ENCODE measurements around the gene NDUFA7.
"Not testable (repeated sequence)": the region's sequence is repeated elsewhere in the genome, so short reads cannot be mapped to it uniquely, and the experiment has no call there.

NDUFA7 gene

GRCh38 chr19:8341504-8341903 is 20.3 kb upstream of the NDUFA7 start:
- DNase-seq: not testable (repeated sequence)

GRCh38 chr19:8340341-8341096 is 19.3 kb upstream of the NDUFA7 start:
- no peak for DNase-seq

DNA sequence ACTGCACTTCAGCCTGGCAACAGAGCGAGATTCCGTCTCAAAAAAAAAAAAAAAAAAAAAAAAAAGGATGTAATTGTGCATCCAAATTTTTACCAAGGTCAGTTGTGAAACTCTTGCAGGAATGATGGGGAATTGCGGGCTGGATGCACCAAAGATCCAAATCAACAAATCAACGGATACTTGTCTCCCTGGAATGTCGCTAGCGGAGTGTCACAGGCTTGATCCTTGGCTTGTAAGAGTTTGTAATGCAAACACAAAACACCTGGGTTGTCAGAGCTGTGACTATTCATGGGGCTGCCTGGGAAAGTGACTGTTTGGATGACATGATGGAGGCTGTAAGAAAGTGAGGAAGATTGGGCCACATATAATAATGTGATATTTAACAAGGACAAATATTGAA is 17.7 kb upstream of the NDUFA7 start:
- DNase-seq: no peak

- no peak for DNase-seq
These were observed 16.6 kb upstream of the NDUFA7 start for GRCh38 chr19:8337728-8338127.

- no peak for DNase-seq
These were observed 15.5 kb upstream of the NDUFA7 start for GRCh38 chr19:8336660-8337059.

DNA sequence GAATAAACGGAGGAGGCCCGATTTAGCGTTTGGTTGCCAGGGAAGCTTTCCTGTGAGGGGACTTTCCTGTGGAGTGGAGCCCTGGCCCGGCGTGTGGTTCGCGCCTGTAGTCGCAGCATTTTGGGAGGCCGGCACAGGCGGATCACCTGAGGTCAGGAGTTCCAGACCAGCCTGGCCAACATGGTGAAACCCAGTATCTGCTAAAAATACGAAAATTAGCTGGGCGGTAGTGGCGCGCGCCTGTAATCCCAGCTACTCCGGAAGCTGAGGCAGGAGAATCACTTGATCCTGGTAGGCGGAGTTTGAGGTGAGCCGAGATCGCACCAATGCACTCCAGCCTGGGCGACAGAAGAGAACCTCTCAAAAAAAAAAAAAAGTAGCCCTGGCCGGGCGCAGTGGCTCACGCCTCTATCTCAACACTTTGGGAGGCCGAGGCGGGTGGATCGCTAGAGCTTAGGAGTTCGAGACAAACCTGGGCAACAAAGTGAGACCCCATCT is 14.9 kb upstream of the NDUFA7 start:
- DNase-seq: no peak

DNA sequence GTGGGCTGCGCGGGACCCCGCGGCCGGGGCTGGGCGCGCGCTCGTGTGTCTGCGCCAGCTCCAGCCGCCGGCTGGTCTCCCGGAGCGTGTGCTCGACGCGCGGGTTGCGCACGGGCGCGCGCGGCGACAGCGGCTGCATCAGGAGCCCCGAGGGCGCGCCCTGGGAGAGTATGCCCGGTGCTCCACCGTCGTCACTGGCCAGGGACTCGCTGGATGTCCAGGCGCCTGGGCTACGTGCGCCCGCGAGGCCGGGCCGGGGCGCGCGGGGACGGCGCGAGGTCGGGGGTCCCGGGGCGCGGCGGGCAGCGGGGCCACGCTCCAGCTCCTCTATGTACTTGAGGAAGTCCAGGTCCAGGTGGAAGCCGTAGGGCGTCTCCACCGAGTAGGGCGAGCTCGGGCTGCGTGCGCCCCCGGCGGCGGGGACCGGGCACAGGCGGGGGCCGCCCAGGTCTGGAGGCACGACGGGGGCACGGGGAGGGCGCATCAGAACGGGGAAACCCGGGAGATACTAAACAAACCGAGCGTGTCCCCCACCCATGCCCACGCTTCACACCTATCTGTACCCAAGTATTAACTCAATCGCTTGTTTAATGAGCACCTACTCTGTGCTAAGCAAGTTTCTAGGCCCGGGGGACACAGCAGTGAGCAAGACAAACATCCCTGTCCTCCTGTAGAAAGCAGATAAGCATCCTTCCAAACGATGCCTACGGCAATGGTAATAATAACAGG is 14.3 kb upstream of the NDUFA7 start:
- DNase-seq: no peak

GRCh38 chr19:8334458-8335342 is 13.5 kb upstream of the NDUFA7 start:
- DNase-seq: no peak

- DNase-seq: no peak
These were observed 12.7 kb upstream of the NDUFA7 start for GRCh38 chr19:8333767-8334457.

DNA sequence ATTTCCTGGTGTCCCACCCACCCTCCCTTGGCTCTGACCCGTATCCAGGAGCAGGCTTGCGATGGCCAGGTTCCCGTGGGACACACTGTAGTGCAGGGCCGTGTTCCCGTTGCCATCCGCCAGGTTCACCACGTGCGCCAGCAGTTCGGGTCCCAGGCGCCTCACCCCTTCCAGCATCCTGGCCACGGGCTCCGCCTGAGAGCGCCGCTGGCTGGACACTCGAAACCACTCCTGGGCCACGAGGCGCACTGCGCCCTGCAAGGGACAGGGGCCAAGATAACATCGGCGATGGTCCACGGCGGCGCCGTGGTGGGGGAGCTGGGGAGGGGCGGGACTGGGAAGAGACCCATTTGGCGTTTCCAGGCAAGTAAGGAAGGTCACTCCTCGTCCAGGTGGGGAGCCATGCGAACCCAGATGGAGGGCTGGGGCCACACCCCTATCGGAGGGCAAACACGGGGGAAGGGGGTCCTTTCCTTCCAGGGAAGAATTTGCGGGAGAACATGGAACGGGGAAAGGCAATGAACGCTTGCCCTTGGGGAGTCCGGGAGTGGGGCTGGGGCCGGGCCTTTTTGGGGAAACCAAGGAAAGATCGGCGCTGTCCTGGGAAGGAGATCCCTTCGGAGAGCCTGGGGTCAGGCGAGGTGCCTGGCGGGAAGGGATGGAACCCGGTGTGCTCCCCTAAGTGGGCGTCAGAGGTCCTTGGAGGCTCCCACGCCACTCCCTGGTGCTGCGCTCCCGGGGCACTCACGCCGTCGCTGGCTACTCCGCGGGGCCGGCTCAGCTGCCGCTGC is 12.0 kb upstream of the NDUFA7 start:
- no peak for DNase-seq

GRCh38 chr19:8331263-8331845 is 10.2 kb upstream of the NDUFA7 start:
- no peak for DNase-seq

- no peak for DNase-seq
These were observed 8.8 kb upstream of the NDUFA7 start for GRCh38 chr19:8329996-8330395.

GRCh38 chr19:8325454-8325853 is 4.3 kb upstream of the NDUFA7 start:
- DNase-seq: no peak

DNA sequence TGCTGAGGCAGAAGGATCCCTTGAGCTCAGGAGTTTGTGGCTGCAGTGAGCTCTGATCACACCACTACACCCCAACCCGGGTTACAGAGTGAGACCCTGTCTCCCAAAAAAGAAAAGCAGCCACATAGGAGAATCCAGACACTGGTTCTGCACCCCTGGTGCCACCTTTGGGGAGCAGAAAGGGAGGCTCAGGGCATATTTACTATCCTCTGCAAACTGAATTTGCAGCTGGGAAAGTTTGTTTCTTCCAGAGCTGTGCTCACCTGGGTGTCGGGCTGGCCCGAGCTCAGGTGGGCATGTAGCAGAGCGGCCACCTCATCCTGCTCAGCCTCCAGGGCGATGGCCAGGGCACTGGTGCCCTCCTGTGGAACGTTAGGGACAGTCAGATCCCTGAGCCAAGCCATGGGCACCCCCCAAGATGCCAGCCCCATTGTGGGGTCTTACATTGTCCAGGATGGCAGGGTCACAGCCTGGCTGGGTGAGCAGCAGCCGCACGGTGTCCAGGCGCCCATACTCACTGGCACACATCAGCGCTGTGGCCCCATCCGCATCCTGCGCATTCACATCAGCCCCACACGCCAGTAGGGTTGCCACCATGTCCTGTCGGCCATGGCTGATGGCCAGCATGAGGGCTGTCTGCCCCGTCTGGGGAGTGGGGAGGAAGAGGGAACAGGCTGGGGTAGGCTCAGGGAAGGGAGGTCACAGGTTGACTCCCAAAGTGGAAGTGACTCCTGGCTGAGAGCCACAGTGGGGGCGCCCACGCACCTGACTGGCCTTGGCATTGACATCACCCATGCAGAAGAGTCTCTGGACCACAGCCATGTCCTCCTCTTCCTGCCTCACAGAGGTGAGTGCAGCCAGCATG is 3.2 kb upstream of the NDUFA7 start:
- no peak for DNase-seq

- no peak for DNase-seq
These were observed 2.6 kb upstream of the NDUFA7 start for GRCh38 chr19:8323781-8324185.

DNA sequence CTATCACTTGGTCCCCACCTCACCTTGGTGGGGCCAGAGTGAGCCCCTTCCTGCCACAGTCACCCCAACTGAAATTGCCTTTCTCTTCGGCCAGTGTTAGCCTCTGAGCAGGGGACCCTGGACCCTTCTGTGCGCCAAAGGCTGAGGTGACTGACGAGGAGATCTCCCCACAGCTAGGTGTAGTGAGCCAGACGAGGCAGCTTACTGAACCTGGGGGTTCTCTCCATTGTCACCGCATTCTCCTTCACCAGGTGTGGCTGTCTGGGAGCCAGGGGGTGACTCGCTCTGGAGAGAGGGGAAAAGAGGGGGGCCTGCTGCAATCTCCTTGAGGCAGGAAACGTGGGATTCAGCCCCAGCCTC is 1.4 kb upstream of the NDUFA7 start:
- DNase-seq: no peak

- no peak for DNase-seq
These were observed 937 bp upstream of the NDUFA7 start for GRCh38 chr19:8321986-8322637.

GRCh38 chr19:8320564-8321066 is 560 bp downstream of the NDUFA7 start:
- DNase-seq: no peak

DNA sequence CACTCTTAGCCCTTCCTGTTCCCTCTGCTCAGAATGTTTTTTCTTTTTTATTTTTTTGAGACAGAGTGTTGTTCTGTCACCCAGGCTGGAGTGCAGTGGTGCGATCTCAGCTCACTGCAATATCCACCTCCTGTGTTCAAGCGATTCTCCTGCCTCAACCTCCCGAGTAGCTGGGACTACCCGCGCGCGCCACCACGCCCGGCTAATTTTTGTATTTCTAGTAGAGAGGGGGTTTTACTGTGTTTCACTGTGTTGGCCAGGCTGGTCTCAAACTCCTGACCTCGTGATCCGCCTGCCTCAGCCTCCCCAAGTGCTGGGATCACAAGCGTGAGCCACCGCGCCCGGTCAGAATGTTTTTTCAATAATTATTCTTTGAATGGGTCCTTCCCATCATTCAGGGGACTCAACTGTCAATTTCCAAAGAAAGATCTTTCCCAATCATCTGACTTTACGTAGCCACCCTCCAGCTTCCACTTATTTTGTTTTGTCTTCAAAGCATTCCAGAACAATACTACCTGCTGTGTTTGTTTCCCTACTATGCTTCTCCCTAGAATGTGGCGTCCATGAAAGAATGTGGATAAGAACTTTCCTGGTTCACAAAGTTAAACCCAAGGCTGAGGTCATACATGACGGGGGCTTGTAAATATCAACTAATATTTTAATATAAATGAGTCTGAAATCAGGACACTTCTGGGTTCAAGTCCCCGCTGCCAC is 1.2 kb downstream of the NDUFA7 start:
- no peak for DNase-seq
